GM21515 (cell line): ENCODE results near the gene CFAP97D2.
"Not testable (repeated sequence)": the region's sequence is repeated elsewhere in the genome, so short reads cannot be mapped to it uniquely, and the experiment has no call there.

Source experiments
- ATAC-seq: cut with Tn5 transposase; IDR thresholded peaks from one replicate; pipeline ENCODE4 v1.9.1; 2021; ENCODE audit not compliant: unreplicated experiment

Gene CFAP97D2

DNA sequence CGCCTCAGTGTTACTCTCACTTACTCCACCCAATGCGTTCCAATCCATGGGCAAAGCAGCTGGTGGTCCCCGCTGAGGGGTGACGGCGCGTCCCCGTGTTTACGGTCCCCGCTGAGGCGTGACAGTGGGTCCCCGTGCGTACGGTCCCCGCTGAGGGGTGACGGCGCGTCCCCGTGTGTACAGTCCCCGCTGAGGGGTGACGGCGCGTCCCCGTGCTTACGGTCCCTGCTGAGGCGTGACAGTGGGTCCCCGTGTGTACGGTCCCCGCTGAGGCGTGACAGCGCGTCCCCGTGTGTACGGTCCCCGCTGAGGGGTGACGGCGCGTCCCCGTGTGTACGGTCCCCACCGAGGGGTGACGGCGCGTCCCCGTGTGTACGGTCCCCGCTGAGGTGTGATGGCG, 19.5 kb downstream of the CFAP97D2 start:
- ATAC-seq = no peak

GRCh38 chr13:114199526-114199925, 20.5 kb downstream of the CFAP97D2 start:
- not testable (repeated sequence) for ATAC-seq

- no peak for ATAC-seq
Measured at GRCh38 chr13:114199954-114200353, 20.9 kb downstream of the CFAP97D2 start.

DNA sequence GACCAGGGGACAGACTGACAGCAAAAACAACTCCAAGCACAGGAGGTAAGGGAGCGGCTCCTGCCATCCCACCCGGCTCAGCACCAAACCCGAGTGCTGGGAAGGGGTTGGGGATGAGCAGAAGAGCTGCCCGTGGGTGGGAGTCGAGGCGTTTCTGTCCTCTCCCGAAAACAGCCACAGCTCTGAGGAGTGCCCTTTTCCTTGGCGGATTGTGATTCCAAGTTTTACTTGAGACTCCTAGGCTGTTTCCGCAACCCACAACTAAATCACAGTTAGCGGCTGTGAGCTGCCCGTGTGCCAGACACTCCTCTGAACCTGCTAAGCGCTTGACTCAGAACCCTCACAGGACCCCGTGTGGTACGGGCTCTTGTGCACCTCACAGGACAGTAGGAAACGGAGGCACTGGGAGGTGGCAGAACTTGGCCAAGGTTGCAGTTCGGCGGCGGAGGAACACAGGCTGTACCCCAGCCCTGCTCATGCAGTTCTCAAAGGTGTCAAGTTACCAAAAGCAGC, 21.4 kb downstream of the CFAP97D2 start:
- ATAC-seq = no peak

GRCh38 chr13:114202581-114202980, 23.5 kb downstream of the CFAP97D2 start:
- ATAC-seq = no peak

DNA sequence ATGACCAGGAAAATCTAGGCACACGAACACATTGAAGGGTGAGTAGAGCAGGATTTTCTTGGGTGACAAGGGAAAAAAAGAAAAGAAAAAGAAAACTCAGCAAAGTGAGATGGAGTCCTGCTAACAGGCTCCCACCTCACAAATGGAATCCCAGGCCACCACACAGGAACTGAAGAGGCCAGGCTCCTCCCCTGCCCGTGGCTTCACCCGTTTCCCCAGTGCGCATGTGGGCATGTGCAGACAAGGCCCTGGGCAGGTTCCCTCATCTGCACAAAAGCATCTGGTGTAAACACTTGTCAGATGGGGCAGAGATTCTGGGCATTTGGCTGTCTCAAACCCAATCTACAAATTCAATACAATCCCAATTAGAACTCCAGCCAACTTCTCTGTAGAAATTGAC, 24.5 kb downstream of the CFAP97D2 start:
- ATAC-seq = no peak

- no peak for ATAC-seq
Measured at GRCh38 chr13:114204894-114205293, 25.8 kb downstream of the CFAP97D2 start.

- ATAC-seq = no peak
Measured at GRCh38 chr13:114208134-114208533, 29.1 kb downstream of the CFAP97D2 start.

- no peak for ATAC-seq
Measured at GRCh38 chr13:114211446-114212157, 32.5 kb downstream of the CFAP97D2 start.

- no peak for ATAC-seq
Measured at GRCh38 chr13:114212158-114212495, 33.1 kb downstream of the CFAP97D2 start.

GRCh38 chr13:114213980-114214379, 34.9 kb downstream of the CFAP97D2 start:
- no peak for ATAC-seq

DNA sequence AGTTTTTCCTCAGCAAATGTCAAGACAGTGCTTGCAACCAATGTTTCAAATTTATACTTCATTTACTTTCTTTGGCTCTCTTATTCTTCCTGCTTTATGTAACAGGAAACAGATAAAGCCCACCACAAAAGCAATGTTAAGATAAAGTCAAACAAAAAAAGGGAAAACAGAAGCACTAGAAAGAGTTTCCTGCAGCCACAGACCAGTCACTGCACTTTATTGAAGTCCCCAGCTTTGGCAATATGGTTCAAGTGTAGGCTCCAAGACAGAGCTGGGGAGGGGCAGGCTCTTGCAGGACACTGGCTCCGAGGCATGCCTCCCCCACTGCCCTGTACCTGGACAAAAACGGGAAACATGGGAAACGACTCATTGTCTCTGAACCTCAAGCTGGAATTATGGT, 40.3 kb downstream of the CFAP97D2 start:
- ATAC-seq = no peak

DNA sequence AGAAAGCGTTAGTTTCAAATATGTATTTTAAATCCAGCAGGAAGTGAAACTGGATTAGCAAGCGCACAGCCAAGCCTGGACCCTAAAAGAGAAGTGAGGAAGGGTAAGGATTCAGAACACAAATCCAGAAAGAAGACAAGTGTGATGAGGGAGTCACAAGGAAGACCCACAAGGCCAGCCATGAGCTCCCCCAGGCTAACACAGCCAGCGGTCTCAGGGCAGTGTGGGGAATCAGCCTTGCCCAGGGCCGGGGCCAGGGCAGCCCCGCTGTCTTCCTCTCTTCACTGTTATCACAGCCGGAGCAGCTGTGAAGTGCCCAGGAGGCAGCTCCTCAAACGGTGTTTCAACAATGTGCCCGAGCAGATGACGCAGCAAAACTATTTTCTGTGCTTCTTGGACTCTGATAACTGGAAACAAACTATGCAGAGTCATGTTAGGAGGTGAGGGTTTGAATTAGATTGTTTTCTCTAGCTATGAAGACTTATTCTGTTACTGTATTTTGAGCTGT, 43.5 kb downstream of the CFAP97D2 start:
- no peak for ATAC-seq

GRCh38 chr13:114224201-114224600, 45.1 kb downstream of the CFAP97D2 start:
- ATAC-seq = no peak

GRCh38 chr13:114225610-114226009, 46.6 kb downstream of the CFAP97D2 start:
- ATAC-seq = no peak

GRCh38 chr13:114226088-114226487, 47.0 kb downstream of the CFAP97D2 start:
- no peak for ATAC-seq

GRCh38 chr13:114226699-114227323, 47.8 kb downstream of the CFAP97D2 start:
- peak; percentile 65 for ATAC-seq

GRCh38 chr13:114227528-114227927, 48.5 kb downstream of the CFAP97D2 start:
- no peak for ATAC-seq

DNA sequence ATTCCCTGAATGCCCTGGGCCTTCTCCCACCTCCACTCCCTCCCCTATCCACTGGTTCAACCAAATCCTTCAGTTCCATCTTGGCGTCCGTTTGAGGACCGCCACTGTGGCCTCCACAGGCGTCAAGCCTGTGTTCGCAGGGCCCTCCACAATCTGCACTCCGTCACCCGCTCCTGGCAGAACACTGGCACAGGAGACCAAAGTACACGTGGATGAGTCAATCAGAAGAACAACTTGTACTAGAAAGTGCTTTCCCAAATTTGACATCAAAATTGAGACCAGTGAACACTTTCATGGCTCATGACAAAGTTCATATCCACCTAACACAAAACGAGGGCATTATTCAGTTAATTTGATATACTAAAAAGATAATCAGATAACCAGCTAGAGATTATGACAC, 49.1 kb downstream of the CFAP97D2 start:
- ATAC-seq = no peak

- ATAC-seq = no peak
Measured at GRCh38 chr13:114229506-114229905, 50.4 kb downstream of the CFAP97D2 start.

DNA sequence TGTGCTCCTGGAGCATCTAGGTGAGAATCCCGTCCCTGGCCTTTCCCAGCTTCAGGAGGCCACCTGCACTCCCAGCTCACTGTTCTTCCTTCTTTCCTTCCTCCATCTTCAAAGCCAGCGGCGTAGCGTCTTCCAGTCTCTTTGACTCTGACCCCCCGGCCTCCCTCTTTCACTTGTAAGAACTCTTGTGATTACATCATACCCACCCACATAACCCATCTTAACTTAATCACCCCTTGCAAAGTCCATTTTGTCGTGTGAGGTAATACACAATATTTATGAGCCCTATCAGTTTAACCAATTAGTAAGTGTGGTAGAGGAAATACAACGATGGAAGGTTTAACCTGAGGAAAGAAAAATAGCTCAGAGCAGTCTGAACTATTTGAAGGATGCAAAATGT, 51.1 kb downstream of the CFAP97D2 start:
- no peak for ATAC-seq

- no peak for ATAC-seq
Measured at GRCh38 chr13:114230575-114230974, 51.5 kb downstream of the CFAP97D2 start.
